ENCODE measurements around the gene ZBTB26.
A peak's percentile ranks its signal among the peaks of the same experiment; 100 is the strongest.

The ZBTB26 gene

GRCh38 chr9:122931226-122932121 is at the start of gene ZBTB26:
Gene ZBTB26 (minus strand): TSS chr9:122931512. CDS start chr9:122919934, 11,578 bp downstream.
- DNase-seq (ENCODE audit: low read depth) = peak; percentile 84

GRCh38 chr9:122978601-122979000 is 47.3 kb upstream of the ZBTB26 start:
- DNase-seq (ENCODE audit: low read depth) = no peak

GRCh38 chr9:122975196-122975595 is 43.9 kb upstream of the ZBTB26 start:
- DNase-seq (ENCODE audit: low read depth) = no peak

- no peak for DNase-seq (ENCODE audit: low read depth)
Measured at GRCh38 chr9:122961139-122961538, 29.8 kb upstream of the ZBTB26 start.

GRCh38 chr9:122955961-122956360 is 24.6 kb upstream of the ZBTB26 start:
- no peak for DNase-seq (ENCODE audit: low read depth)

- DNase-seq (ENCODE audit: low read depth) = no peak
Measured at GRCh38 chr9:122954253-122954691, 23.0 kb upstream of the ZBTB26 start.

GRCh38 chr9:122951056-122951455 is 19.7 kb upstream of the ZBTB26 start:
- no peak for DNase-seq (ENCODE audit: low read depth)

- no peak for DNase-seq (ENCODE audit: low read depth)
Measured at GRCh38 chr9:122950263-122950662, 19.0 kb upstream of the ZBTB26 start.

- no peak for DNase-seq (ENCODE audit: low read depth)
Measured at GRCh38 chr9:122949696-122950095, 18.4 kb upstream of the ZBTB26 start.

GRCh38 chr9:122948313-122948712 is 17.0 kb upstream of the ZBTB26 start:
- no peak for DNase-seq (ENCODE audit: low read depth)

- DNase-seq (ENCODE audit: low read depth) = no peak
Measured at GRCh38 chr9:122946461-122947005, 15.2 kb upstream of the ZBTB26 start.

- DNase-seq (ENCODE audit: low read depth) = no peak
Measured at GRCh38 chr9:122944960-122945888, 13.9 kb upstream of the ZBTB26 start.

GRCh38 chr9:122941582-122942234 is 10.4 kb upstream of the ZBTB26 start:
- DNase-seq (ENCODE audit: low read depth) = no peak

GRCh38 chr9:122940749-122941581 is 9.7 kb upstream of the ZBTB26 start, which contains the start of gene RABGAP1:
Gene RABGAP1 (plus strand): TSS chr9:122941020. CDS start chr9:122957060, 16,040 bp downstream.
- peak; percentile 98 for DNase-seq (ENCODE audit: low read depth)

GRCh38 chr9:122940454-122940748 is 9.1 kb upstream of the ZBTB26 start:
- DNase-seq (ENCODE audit: low read depth) = no peak

GRCh38 chr9:122939601-122940000 is 8.3 kb upstream of the ZBTB26 start:
- DNase-seq (ENCODE audit: low read depth) = no peak

- DNase-seq (ENCODE audit: low read depth) = no peak
Measured at GRCh38 chr9:122936883-122937282, 5.6 kb upstream of the ZBTB26 start.

- no peak for DNase-seq (ENCODE audit: low read depth)
Measured at GRCh38 chr9:122936464-122936863, 5.2 kb upstream of the ZBTB26 start.

GRCh38 chr9:122930541-122931225 is 629 bp downstream of the ZBTB26 start:
- no peak for DNase-seq (ENCODE audit: low read depth)

GRCh38 chr9:122929796-122930354 is 1.4 kb downstream of the ZBTB26 start:
- DNase-seq (ENCODE audit: low read depth) = no peak

Measured in activated T-helper 9 cell treated with anti-CD3 and anti-CD28 coated beads, Interleukin-2, amount 50 U/mL, for 16 hours (primary cell).